Superior temporal gyrus (tissue), 1 donor: ENCODE data around the gene TMEM270.
A peak's percentile ranks its signal among the peaks of the same experiment; 100 is the strongest.
"Not testable (repeated sequence)": the region's sequence is repeated elsewhere in the genome, so short reads cannot be mapped to it uniquely, and the experiment has no call there.

ENCODE experiments used
- DNase-seq: peaks from one replicate; pipeline ENCODE4 v3.0.0-alpha.2; 2016; ENCODE audit errors: extremely low spot score

Gene TMEM270

DNA sequence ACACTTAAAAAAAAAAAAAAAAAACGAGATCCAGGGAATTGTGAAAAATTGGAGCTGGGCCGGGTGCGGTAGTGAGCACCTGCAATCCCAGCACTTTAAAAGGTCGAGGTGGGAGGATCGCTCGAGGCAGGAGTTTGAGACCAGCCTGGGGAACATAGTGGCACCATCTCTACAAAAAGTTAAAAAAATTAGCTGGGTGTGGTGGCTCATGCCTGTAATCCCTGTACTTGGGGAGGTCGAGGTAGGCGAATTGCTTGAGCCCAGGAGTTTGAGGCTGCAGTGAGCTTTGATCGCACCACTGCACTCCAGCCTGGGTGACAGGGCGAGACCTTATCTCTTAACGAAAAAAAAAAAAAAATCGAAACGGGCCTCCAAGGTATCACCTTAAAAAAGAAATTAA, 28.2 kb upstream of the TMEM270 start:
- no peak for DNase-seq

DNA sequence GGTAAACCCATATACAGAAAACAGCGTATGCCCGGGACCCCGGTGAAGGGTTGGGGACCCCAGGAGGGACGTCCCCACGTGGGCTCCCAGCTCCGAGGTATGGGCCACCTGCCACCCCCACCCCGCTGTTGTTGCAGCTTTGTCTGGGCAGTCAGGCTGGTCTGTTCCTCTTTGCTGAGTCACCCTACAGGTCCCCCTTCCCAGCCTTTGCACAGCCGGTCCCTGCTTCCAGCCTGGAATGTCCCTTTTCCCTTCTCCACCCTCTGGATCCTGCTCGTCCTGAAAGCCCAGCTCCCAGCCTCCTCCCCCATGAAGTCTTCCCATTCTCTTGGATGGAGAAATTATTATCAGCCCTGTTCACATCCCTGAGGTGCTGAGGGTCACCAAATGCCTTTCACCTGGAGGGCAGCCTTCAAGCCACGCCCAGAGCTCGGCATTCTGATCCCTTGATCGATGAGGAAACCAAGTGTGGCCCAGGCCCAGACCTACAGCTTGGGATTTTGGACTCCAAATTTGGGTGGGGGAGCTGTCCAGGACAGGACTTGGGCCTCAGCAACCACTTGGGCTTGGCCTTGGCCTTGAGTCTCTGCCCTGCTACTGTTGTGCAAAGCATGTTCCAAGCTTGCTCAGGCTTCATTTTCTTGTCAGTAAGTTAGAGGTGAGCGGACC, 27.6 kb upstream of the TMEM270 start:
- DNase-seq, result no peak

DNA sequence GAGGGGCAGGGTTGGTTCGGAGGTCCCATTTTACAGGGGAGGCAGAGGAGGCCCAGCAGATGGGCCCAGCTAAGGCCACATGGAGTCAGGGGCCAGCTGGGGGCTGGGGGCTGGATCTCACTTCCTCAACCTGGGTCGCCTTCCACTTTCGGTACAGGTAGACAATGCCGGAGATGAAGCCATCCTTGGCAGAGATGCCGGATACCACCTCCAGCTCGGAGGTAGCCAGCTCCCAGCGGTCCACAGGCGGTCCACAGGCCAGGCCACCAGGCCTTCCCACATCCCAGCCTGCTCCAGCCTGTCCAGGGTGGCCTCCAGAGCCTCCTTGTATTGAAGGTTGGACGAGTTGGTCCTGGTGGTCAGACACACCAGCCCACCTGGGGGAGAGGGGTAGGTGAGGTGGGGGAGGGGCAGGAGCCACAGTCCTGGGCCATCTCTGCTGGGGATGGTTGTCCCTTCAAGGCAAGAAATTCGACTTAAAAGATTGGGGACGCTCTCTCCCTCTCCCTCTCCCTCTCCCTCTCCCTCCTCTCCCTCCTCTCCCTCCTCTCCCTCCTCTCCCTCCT, 26.2 kb upstream of the TMEM270 start:
- DNase-seq, result no peak

DNA sequence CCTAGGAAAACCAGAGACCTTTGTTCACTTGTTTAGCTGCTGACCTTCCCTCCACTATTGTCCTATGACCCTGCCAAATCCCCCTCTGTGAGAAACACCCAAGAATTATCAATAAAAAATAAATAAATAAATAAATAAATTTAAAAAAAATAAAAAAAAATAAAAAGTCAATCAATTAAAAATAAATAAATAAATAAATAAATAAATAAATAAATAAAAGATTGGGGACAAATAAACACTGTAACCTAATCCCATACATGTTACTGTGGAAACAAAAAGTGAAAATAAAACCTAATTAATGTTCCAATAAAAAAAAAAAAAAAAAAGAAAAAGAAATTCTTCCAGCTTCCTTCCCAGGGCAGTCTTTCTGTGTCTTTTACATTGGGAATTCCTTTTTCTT, 23.8 kb upstream of the TMEM270 start:
- DNase-seq, result not testable (repeated sequence)

DNA sequence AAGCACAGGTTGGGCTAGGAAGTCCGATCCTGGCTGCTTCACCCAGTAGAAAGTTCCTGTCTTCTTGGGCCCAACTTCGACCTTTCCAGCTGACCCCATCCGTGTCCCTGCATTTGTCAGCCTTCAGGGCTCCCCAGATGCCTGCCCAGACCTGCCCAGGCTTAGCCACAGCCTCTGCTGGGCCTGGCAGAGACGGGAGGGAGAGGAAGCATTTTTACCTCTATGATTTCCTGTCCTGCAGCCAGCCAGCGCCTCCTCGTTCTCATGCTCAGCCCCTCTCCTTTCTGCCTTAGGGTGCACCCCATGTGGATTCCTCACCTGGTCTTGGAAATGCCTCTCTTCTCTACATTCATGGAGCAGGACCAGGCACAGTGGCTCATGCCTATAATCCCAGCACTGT, 22.3 kb upstream of the TMEM270 start:
- DNase-seq, result no peak

DNA sequence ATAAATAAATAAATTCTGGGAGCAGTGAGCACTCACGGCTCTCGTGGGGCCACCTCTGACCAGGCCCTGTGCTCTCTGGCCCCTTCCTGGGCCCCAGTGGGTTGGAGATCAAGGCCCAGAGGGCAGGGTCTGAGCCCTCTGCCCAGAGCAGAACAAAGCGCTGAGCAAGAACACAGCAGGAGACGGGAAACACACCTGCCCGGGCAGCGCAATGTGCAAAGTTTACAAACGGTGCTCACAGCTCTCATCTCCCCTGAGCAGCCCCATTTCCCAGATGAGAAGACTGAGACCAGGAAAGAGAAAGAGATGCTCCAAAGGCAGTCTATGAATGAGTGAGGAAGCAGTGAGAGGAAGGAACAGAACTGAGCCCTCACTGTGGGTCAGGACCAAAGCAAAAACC, 21.7 kb upstream of the TMEM270 start:
- no peak for DNase-seq

DNA sequence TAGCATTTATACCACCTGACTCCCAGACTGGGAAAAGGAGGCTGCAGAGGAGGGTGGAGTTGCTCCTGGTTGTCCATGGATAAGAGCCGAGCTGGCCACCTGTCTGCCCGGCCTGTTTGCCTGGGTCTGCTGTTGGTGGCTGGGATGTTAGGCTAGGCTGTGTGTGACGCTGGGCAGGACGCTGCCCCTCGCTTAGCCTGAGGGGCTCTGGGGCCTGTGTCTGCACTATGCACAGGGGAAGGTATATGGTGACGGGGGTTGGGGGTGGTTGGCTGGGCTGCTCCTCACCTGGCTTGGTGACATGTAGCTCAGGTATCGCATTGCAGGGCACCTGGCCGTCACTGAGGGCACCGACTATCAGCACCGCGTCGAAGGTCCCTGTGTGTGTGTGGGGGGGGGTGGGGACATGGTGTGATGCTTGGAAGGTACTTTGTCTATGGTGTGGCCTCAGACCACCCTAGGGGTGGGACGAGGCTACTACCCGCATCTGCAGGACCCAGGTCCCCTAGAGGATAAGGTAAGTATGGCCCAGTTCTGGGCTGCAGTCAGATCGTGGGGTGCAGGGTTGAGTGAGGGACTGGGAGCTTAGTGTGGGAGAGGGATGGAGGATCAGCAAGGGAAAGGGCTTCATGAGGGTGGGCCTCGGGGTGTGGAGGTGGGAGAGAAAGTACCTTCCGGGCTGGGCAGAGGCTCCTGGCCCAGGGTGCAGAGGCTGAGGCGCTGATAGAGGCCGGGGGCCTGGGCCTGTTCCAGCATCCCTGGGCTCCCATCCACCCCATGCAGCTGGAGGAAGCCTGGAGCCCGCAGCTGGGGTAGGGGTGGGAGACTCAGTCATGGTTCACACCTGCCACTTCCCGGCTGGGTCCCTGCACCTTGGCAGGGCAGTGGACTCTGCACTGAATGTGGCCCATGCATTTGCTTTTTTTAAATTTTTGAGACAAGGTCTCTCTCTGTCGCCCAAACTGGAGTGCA, 20.9 kb upstream of the TMEM270 start:
- no peak for DNase-seq

DNA sequence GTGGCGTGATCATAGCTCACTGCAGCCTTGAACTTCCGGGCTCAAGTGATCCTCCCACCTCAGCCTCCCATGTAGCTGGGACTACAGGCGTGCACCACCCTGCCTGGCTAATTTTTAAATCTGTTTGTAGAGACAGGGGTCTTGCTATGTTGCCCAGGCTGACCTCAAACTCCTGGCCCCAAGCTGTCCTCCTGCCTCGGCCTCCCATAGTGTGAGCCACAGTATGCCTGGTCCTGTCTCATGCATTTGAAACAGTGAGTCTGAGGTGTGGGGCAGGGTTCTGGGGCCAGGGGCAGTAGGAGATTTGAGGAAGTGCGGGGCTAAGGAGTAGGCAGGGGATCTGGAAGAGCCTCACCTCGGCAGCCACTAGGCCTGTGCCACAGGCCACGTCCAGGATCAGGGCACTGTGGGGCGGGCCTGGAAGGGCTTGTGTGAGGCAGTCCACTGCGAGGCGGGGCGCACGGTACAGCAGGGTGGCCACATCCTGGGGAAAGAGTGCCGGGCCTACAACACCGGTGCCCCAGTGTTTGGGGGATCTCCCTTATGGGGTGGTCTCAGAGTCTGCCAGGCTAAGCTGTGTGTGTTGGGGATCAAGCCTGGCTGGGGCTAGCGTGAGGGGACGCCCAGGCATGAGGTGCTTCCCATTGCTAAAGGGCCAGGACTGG, 20.1 kb upstream of the TMEM270 start:
- DNase-seq, result no peak

DNA sequence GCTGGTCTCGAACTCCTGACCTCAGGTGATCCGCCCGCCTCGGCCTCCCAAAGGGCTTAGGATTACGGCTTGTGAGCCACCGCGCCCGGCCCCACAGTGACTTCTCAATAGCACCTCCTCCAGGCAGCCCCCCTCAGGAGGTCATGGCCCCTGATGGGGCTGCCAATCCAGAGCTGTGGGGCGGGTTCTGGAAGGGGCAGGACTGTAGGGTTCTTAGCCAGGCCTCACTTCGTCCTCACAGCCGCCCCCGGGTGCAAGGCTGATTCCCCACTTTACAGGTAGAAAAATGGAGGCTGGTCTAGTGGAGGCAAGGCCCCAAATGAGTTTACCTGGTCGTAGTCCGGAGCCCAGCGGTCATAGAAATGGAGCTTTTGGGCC, 19.3 kb upstream of the TMEM270 start:
- DNase-seq, result no peak

DNA sequence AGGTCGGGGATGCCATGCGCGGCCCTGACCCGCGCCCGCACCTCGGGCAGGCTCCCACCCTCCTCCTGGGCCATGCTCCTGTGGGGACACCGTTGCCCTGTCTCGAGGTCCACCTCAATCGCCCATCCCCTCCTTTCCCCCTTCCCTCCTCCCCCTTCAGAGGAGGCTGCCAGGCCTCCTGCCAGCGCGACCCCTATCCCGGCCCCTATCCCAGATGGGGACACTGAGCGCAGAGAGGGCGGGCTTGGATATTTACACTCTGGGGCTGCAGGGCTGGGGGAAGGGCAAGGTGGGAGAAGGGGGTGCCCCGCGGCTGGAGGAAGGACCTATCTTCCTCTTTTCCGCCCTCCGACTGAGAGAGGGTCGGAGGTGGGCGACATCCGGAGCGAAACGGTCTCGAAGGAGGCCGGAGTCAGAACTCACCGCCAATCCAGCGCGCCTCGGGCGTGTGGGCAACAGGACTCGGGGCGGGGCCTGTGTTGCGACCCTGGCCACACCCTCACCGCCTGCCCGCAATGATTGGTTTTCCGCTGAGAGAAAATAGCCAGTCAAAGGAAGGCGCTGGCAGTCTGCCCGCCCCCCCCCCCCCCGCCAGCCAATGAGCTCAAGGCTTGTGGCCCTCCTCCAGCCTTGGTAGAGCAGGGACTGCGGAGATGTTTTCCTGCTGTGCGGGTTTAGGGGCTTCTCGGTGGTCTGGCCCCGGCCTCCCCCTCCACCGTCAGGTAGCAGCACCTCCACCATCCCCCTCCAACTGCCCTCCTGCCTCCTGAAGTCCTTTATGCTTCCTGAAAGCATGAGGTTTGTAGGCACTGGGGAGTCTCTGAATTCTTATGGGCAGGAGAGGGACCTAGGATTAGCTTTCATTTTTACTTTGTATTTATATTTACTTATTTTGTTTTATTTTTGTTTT, 18.6 kb upstream of the TMEM270 start, which contains the start of gene METTL27:
Gene METTL27, minus strand, starts transcription at position 450 of the 910 bp plus-strand sequence. Its CDS starts 376 bp downstream, at position 74.
- peak; percentile 87 for DNase-seq

DNA sequence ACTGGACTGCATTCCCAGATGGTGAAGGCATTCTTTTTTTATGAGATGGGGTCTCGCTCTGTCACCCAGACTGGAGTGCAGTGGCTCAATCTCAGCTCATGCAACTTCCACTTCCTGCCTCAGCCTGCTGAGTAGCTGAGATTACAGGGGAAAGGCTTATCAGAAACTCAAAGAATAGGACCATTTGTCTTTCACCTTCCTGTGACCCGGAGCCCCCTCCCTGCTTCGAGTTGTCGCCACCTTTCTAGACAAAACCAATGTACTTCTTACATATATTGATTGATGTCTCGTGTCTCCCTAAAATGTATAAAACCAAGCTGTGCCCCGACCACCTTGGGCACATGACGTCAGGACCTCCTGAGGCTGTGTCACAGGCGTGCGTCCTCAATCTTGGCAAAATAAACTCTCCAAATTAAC, 16.8 kb upstream of the TMEM270 start:
- no peak for DNase-seq

DNA sequence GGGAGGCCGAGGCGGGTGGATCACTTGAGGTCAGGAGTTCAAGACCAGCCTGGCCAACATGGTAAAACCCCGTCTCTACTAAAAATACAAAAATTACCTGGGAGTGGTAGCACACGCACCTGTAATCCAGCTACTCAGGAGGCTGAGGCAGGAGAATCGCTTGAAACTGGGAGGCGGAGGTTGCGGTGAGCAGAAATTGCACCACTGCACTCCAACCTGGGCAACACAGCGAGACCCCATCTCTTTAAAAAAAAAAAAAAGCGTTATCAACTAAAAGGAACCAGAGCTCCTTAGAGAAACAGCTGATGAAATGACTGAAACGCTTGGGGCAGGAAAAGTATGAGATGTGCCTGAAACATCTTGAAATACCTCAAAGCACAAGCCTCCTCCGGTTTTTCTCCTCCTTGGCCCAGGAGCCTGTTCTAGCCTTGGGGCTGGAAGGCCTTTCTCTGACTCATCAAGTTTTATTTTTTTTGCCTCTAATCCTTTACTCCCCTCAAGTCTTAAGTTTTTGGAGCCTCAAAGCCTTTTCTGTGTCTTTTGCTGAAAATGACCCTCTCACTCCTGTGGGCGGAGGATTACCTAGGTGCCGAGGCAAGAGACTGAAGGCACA, 16.0 kb upstream of the TMEM270 start:
- DNase-seq, result no peak

DNA sequence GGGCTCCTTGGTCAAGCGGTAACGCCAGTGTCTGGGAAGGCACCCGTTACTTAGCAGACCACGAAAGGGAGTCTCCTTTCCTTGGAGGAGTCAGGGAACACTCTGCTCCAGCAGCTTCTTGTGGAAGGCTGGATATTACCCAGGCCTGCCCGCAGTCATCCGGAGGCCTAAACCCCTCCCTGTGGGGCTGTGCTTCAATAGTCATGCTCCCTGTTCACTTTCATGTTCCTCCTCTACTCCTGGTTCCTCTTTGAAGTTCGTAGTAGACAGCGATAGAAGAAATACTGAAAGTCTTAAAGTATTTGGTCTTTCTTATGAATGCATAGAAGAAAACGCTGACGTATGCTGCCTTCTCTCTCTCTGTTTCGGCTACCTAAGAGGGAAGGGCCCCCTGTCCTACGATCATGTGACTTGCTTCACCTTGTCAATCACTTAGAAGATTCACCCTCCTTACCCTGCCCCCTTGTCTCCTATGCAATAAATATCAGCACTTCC, 15.2 kb upstream of the TMEM270 start:
- not testable (repeated sequence) for DNase-seq

DNA sequence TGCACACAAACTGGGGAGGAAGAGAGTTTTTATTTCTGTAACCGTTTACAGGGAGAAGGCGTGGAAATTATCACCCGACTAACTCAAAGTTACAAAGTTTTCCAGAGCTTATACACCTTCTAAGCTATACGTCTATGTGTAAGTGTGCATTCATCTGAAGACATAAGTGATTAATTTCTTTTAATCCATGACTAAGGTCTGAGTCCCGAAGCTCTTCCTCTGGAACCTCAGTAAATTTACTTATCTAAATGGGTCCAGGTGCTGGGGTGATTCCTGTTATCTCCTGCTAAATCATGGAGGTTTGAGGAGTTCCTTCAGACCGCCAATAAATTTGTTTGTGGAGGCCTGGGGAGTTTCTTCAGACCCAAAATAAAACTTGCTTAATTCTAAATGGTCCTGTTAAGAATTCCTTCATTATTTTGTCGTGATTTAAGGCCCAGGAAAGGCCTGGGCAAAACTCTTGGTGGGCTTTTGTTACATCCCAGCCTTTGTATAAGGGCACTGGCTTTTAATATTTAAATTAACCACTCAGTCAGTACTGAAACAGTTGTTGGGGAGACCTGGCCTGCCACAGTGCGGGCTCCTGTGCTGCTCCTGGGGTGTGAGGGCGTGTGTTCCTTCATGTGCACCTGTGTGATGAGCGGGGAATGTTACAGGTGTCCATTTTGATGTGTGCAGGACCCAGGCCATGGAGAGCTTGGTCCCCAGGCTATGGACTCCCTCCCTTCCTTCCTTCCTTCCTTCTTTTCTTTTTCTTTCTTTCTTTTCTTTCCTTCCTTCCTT, 12.8 kb upstream of the TMEM270 start:
- no peak for DNase-seq

DNA sequence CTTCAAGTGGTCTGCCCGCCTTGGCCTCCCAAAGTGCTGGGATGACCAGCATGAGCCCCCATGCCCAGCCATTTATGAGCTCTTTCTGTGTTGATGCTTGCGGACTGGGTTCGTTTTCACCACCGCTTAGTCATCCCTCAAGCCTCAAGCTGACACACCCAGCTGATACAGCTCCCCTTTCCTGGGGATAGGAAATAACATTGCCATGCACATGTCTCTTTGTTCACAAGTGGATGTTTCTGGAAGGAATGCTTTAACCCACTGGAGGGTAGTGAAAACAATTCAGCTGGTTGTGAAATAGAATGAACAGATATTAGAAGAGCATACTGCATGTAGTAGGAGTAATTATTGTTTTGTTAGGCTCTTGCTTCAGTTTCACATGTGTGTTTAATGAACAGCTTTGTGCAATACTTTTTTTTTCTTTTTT, 10.2 kb upstream of the TMEM270 start:
- no peak for DNase-seq

DNA sequence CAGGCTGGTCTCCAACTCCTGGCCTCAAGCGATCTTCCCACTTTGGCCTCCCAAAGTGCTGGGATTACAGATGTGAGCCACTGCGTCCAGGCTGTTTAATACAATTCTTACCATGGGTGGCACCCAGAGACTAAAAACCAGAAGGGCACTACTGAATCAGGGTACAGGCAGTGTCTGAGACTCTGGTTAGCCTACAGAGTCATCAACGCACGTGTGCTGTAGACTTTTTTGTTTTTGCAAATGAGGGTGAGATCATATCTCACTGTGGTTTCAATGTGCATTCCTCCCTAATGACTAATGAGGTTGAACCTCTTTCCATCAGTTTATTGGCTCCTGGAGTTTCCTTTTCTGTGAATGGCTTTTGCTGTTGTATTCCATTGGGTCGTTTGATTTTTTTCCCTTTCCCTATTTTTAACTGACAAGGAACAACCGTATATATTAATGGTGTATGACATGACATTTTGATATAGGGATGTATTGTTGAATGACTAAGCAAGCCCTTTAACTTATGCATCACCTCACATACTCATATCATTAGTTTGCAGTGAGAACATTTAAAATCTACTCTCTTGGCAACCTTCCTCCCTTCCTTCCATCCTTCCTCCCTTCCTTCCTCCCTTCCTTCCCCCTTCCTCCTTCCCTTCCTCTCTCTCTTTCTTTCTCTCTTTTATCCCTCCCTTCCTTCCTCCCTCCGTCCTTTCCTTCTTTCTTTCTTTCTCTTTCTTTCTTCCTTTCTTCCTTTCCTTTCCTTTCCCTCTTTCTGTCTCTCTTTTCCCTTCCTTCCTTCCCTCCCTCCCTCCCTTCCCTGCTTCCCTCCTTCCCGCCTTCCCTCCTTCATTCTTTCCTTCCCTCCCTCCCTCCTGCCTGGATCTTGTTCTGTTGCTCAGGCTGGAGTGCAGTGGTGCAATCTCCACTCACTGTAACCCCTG, 9.3 kb upstream of the TMEM270 start:
- DNase-seq, result no peak

DNA sequence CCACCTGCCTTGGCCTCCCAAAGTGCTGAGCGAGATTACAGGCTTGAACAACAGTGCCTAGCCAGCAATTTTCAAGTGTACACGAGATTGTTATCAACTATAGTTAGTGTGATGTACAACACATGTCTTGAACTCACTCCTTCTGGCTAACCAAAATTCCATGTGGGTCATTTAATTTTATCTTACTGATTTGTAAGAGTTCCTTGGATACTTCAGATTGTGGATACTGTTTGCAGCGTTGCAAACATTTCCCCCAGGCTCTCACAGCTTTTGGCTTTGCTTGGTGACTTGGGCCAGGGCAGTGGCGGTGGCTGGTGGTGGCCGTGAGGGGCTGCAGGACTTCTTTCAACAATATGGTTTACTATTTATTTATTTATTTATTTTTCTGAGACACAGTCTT, 8.5 kb upstream of the TMEM270 start:
- DNase-seq, result no peak

DNA sequence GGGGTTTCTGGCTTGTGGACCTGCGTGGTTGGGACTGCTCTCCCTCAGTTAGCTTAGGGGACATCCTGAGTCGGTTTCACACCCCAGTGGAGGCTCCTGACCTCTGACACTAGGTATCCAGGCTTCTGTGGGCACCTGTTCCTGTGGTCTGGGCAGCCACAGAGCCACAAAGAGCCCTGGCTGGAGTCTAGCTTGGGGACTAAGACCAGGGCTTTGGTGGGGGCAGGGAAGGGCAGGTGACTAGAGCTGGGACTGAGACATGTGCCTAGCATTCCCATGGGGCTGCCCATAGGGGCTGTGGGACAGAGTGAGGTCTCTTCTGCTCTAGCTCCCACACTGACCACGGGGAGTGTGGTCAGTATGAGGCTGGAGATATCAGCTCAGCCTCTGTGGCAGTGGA, 4.0 kb upstream of the TMEM270 start:
- no peak for DNase-seq
